HuH-7 (cell line): ENCODE data around the gene PDSS2.
A peak's percentile ranks its signal among the peaks of the same experiment; 100 is the strongest.
"Not testable (repeated sequence)": the region's sequence is repeated elsewhere in the genome, so short reads cannot be mapped to it uniquely, and the experiment has no call there.

Experiments
- DNase-seq: peaks from one replicate; pipeline ENCODE4 v3.0.0; 2011; ENCODE audit warnings: low spot score

PDSS2 gene

DNA sequence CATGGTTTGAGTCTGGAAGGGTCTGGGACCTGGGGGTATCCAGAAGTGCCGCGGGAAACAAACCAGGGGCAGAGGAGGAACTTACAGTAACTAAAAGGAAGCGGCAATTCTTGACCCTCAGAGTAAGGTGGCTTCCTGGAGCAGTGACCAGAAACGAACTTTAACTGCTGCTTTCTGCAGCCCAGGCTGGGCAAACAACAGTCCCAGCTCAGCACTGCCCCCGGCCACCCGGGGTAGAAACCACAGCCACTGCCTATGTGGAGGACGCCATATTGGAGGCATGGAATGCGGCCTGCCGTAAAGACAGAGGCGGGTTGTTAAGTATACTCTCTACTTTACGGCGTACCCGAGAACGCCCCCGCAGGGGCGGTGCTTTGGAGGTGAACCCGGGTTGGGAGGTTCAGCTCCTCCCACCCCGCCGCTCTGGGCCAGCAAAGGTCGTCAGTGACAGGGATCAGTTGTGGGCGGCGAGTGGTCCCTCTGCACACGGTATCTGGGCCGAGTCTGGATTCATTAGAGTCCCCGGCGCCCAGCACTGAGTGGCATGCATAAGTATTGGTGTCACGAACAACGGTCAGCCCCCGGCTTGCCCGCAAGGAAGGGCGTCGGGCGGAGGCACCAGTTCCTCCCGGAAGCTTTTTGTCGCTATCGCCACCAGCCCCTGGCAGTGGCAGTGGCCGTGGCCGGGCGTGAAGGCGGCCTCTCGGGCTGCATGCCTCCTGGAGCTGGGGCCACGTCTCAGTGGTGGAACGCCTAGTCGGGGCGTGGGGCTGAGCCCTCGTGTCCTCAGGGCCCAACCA, at the start of gene PDSS2:
Gene PDSS2, minus strand, starts transcription at position 282 of the 800 bp plus-strand sequence. Its CDS starts 279 bp downstream, at position 3.
- peak; percentile 90 for DNase-seq

GRCh38 chr6:107506145-107506544, 46.8 kb upstream of the PDSS2 start:
- no peak for DNase-seq

DNA sequence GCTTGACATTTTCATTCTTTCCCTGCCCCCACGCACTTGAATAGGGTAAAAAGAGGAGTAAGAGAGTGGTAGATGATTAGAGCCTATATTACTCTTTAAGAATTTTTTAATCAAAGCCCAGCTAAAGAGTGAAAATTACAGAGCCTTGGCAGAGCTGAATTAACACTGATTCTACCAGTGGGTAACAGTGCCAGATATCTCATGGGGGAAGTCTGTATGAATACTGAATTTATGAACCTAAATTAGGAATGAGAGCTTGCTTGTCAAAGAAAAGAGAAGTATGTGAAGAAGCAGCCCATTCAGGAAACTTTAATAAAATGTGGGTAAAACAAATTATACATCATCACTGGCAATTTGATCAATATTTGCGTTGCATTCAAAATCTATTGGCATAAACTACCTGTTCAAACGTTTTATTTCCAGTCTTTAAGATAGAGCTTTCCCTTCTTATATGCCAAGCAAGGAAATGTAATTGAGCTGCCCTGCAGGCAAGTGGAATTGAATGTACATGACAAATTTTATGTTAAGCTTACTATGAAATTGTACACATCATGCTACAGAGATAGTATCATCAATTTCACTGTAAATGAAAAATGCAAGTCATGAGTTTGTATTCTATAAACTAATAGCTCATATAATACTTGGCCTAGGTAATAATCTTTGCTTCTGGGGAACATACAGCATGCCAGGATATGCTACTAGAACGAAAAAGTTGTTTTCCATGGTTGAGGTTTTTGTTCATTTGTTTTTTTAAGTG, 45.1 kb upstream of the PDSS2 start:
- DNase-seq, result no peak

- DNase-seq, result no peak
Measured at GRCh38 chr6:107496892-107497684, 37.7 kb upstream of the PDSS2 start.

- no peak for DNase-seq
Measured at GRCh38 chr6:107495971-107496370, 36.6 kb upstream of the PDSS2 start.

DNA sequence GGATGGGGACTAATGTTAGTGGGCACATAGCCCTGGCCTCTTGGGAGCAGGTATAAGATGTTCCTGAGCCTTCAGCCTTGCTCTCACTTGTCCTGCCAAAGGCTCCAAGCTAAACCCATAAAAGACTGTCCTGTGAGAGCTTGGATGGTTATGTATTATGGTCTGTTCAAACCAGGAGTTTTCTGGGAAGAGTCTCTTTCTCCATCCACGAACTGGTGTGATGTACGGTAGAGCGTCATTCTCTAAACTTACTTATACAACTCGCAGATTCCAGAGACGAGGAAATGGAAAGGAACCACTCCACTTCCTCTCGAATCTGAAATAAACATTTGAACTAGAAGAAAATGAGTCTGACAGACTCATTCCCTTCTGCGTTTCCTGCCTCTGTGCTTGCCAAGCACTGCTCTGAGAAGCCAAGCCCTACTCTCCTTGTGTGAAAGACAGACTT, 35.9 kb upstream of the PDSS2 start:
- no peak for DNase-seq

- DNase-seq, result peak; percentile 82
Measured at GRCh38 chr6:107493158-107494057, 34.0 kb upstream of the PDSS2 start.

- no peak for DNase-seq
Measured at GRCh38 chr6:107491760-107492660, 32.6 kb upstream of the PDSS2 start.

GRCh38 chr6:107491138-107491609, 31.8 kb upstream of the PDSS2 start:
- no peak for DNase-seq

DNA sequence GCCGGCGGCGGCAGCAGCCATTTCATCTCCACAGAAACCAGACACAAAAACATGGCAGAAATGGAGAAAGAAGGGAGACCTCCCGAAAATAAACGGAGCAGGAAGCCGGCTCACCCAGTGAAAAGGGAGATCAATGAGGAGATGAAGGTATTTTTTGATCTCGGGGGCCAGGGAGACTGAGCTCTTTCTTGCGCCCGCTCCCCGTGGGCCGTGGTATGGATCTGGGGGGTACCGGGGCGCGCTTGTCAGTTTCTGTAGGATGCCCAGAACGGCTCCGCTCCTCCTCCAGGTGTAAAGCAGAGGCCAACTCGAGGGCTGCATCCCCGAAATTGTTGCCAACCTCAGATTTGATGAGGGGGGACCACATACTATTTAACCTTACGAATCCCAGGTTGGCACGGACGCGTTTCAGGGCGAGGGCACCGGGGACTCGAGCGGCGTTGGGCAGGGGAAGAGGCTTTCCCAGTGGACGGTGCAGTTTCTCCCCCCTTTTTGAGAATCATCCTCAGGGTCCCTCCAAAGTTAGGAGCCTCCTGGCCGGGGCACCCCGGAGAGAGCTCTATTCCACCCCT, 31.3 kb upstream of the PDSS2 start:
- DNase-seq, result no peak

- peak; percentile 67 for DNase-seq
Measured at GRCh38 chr6:107489636-107490565, 30.5 kb upstream of the PDSS2 start, which contains the start of gene SOBP. TSS of gene SOBP (plus strand) at chr6:107490117. CDS start at chr6:107490617, 500 bp downstream.

DNA sequence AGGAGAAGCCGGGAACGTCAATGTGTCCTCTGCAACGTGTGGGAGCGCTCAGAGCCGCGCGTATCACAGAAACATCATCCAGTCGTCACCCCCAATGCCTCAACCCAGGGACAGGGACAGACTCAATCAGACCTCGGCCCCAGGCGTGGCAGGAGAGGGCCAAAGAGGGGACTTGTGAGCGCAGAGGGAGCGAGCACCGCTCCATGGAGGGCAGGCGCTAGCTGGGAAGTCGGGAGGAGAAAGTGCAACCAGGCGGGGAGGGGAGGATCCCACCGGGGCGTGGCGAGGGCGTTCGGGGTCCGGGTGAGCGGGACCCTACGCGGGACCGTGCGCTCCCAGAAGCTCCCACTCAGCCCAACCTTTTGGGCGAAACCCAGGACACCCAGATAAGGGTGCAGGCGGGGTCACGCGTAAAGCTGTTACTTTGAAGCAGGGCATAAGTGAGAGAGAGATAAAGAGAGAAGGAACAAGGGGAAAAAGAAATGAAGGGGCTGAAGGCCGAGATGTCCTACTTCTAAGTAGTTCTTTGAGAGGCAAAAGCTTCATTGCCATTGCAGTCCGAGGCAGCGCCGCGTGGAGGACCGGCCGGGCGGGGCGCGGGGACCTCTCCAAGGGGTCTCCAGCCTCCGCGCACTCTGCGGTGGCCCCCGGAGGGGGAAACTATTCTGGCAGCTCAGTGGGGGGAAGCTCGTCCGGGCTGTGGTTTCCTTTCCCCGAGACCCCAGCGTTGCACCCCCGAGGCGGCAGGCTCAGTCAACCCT, 29.7 kb upstream of the PDSS2 start:
- peak; percentile 81 for DNase-seq

DNA sequence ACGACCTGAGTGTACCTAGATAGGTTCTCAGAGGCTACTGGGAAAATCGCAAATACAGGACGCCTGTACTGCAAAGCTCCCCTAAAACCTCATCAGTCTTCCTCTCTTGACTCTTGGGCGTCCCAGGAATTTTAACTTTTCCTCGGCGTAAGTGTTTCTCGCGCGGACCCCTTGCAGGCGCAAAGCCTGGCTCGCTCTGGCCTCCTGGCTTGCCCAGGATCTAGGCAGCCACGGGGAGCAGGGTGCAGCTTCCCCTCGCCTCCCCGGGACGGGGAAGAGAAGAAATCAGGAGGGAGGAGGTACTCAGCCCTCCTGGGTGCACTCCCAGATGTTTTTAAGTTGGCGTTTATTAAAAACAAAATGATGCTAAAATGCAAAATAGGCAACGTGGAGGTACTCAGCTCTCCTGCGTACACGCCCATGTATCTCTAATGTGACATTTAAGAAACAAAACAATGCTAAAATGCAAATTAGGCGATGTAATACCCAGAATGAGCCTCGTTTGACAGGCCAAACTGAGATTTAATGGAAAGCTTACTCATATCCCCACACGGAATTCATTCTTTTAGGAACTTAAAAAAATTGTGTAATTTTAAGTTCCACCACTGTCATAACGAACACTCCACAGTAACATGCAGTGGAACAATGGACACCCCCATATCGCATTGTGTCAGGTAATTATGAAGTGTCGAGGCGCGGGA, 29.0 kb upstream of the PDSS2 start:
- no peak for DNase-seq

GRCh38 chr6:107485157-107485556, 25.8 kb upstream of the PDSS2 start:
- no peak for DNase-seq

DNA sequence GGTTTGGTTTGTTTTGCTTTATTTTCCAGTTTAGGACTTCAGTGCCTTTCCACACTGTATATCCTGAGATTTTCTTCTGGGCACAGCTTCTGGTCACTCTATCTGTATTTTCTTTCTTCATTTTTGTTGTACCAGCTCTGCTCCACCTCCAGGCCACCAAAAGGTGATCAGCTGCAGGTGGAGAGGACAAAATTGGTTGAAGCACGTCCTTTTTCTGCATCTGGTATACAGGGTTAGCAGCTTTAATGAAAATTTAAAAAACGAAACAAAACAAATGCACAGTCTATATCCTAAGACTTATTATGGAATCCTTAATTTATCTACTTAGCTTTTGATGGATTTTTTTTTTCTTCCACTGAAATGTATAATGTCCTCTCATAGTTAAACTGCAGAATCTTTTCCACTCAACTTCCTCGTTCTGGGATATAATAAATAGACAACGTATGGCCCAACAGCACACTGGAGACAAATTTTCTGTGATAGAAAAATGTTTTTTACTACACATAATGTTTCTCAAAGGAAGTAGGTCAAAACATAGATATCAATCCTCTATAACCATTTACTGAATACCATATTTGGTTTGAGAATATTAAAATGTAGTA, 19.8 kb upstream of the PDSS2 start:
- no peak for DNase-seq

DNA sequence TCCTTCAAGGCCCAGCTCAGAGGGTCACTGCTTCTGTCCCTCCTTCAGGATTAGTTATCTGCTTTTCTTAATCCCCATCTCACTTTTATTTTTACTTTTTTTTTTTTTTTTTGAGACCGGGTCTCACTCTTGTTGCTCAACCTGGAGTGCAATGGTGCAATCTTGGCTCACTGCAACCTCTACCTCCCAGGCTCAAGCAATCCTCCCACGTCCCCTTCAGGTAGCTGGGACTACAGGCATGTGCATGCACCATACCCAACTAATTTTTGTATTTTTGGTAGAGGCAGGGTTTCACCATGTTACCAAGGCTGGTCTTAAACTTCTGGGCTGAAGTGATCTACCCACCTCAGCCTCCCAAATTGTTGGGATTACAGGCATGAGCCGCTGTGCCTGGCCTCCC, 16.5 kb upstream of the PDSS2 start:
- not testable (repeated sequence) for DNase-seq

DNA sequence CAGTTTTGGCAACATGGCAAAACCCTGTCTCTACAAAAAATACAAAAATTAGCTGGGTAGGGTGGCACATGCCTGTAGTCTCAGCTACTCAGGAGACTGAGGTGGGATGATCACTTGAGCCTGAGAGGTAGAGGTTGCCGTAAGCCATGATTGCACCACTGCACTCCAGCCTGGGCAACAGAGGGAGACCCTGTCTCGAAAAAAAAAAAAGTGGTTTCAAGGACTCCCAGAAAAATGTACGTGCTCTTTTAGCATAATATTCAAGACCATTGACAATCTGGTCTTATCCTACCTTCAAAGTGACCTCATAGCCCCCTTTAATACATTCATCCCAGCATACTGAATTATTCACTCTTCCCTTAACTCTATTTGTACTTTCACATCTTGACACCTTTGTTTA, 16.0 kb upstream of the PDSS2 start:
- DNase-seq, result not testable (repeated sequence)
